ENCODE measurements around the gene ANKRD18A.

The ANKRD18A gene

DNA sequence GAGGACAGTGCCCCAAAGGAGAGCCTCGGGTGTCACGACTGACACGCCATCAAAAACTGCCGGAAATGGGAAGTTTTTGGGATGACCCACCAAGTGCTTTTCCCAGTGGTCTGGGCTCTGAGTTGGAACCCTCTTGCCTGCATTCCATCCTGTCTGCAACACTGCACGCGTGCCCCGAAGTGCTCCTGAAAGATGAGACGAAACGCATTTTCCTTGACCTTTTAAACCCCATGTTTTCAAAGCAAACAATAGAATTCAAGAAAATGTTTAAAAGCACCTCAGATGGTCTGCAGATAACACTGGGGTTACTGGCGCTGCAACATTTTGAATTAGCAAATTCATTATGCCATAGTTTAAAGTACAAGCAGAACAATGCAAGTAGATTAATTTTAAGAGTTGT lies 92.9 kb downstream of the ANKRD18A start:
- Histone ChIP-seq H3K9ac (ENCODE audit: low read length) (no peak overlapping the region), H3K79me2 (ENCODE audit: low read length) (no peaks in the 10 kb centered on the region), H3F3A (ENCODE audit: insufficient read depth, low read length) (no peaks in the 10 kb centered on the region), H3K4me2 (ENCODE audit: low read depth, low read length) (no peak overlapping the region), H3K9me2 (replicated peaks; ENCODE audit: insufficient read depth, low read length) (no peaks in the 10 kb centered on the region), H3K27me3 (replicated peaks; ENCODE audit: insufficient read depth, low read length) (no peaks in the 10 kb centered on the region), H3K4me1 (ENCODE audit: low read length) (no peaks in the 10 kb centered on the region), H3K27ac (ENCODE audit: low read length) (no peak overlapping the region), H2AFZ (ENCODE audit: low read length) (no peak overlapping the region), H3K4me3 (ENCODE audit: low read length) (no peak overlapping the region), H3K9me3 (replicated peaks; ENCODE audit: insufficient read depth, low read length) (no peaks in the 10 kb centered on the region), H3K36me3 (replicated peaks; ENCODE audit: insufficient read depth, low read length) (no peaks in the 10 kb centered on the region), H4K20me1 (ENCODE audit: insufficient read depth, low read length) (no peaks in the 10 kb centered on the region)
- DNase-seq, result no peak
- TF ChIP-seq EZH2phosphoT487 (IDR thresholded peaks at IDR 0.05; ENCODE audit: low read length) (no peak), EZH2 (optimal IDR thresholded peaks at IDR 0.05; ENCODE audit: low read depth, low read length) (no peak), CTCF (IDR thresholded peaks at IDR 0.05; ENCODE audit: low read length) (no peak)

DNA sequence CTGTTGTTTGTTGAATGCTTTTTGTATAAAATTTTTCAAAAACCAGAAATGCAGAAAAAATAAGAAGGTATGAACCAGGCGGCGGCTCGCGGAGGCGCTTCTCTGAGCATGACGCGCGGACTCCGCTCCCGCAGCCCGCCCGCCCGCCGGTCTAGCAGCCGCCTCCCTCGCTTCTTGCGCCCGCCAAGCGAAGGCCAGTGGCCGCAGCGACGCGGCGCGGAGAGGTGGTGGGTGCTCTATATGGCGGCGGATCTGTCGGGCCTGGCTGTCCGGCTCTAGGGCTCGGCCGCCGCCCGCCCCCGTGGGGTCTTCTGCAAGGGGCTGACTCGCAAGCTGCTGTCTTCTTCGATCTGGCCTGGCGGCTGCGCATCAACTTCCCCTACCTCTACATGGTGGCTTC lies 93.8 kb downstream of the ANKRD18A start:
- no peaks in the 10 kb centered on the region for H3K79me2 ChIP-seq (ENCODE audit: low read length)
- no peak overlapping the region for H3K4me2 ChIP-seq (ENCODE audit: low read depth, low read length)
- no peak overlapping the region for H3K9ac ChIP-seq (ENCODE audit: low read length)
- no peaks in the 10 kb centered on the region for H4K20me1 ChIP-seq (ENCODE audit: insufficient read depth, low read length)
- no peaks in the 10 kb centered on the region for H3K9me2 ChIP-seq (replicated peaks; ENCODE audit: insufficient read depth, low read length)
- no peaks in the 10 kb centered on the region for H3K36me3 ChIP-seq (replicated peaks; ENCODE audit: insufficient read depth, low read length)
- H3K27me3 ChIP-seq (replicated peaks; ENCODE audit: insufficient read depth, low read length), result no peaks in the 10 kb centered on the region
- no peak overlapping the region for H3K27ac ChIP-seq (ENCODE audit: low read length)
- no peak for DNase-seq
- no peaks in the 10 kb centered on the region for H3F3A ChIP-seq (ENCODE audit: insufficient read depth, low read length)
- no peak overlapping the region for H2AFZ ChIP-seq (ENCODE audit: low read length)
- H3K9me3 ChIP-seq (replicated peaks; ENCODE audit: insufficient read depth, low read length), result no peaks in the 10 kb centered on the region
- H3K4me3 ChIP-seq (ENCODE audit: low read length), result no peak overlapping the region
- no peaks in the 10 kb centered on the region for H3K4me1 ChIP-seq (ENCODE audit: low read length)
- TF ChIP-seq EZH2 (optimal IDR thresholded peaks at IDR 0.05; ENCODE audit: low read depth, low read length) (no peak), CTCF (IDR thresholded peaks at IDR 0.05; ENCODE audit: low read length) (no peak), EZH2phosphoT487 (IDR thresholded peaks at IDR 0.05; ENCODE audit: low read length) (no peak)

DNA sequence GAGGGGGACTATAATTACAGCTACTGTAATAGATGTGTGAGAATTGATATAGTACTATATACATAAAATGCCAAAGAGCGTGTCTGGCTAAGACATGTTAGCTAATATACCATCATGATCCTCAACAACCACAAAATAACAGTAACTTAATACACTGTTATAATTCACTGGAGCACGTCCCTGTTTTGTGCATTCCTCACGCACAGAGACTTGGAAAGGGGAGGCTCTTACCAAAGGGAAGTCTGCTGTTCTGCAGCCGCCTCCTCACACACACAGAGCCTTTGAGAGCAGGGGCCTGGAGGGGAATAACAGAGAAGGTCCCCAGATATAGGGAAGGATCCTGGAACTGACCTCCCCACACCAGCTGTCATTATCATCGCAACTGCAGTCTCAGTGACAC lies 97.3 kb downstream of the ANKRD18A start:
- Histone ChIP-seq H4K20me1 (ENCODE audit: insufficient read depth, low read length) (no peaks in the 10 kb centered on the region), H3K9me3 (replicated peaks; ENCODE audit: insufficient read depth, low read length) (no peaks in the 10 kb centered on the region), H3K27me3 (replicated peaks; ENCODE audit: insufficient read depth, low read length) (no peaks in the 10 kb centered on the region), H3K4me1 (ENCODE audit: low read length) (no peaks in the 10 kb centered on the region), H3K79me2 (ENCODE audit: low read length) (no peaks in the 10 kb centered on the region), H3K36me3 (replicated peaks; ENCODE audit: insufficient read depth, low read length) (no peaks in the 10 kb centered on the region), H3K9ac (ENCODE audit: low read length) (no peak overlapping the region), H3K9me2 (replicated peaks; ENCODE audit: insufficient read depth, low read length) (no peaks in the 10 kb centered on the region), H2AFZ (ENCODE audit: low read length) (no peak overlapping the region), H3K27ac (ENCODE audit: low read length) (no peak overlapping the region), H3K4me3 (ENCODE audit: low read length) (no peak overlapping the region), H3F3A (ENCODE audit: insufficient read depth, low read length) (no peaks in the 10 kb centered on the region), H3K4me2 (ENCODE audit: low read depth, low read length) (no peak overlapping the region)
- TF ChIP-seq EZH2phosphoT487 (IDR thresholded peaks at IDR 0.05; ENCODE audit: low read length) (no peak), EZH2 (optimal IDR thresholded peaks at IDR 0.05; ENCODE audit: low read depth, low read length) (no peak), CTCF (IDR thresholded peaks at IDR 0.05; ENCODE audit: low read length) (no peak)
- DNase-seq, result no peak
